SK-N-SH (cell line): ENCODE data around the gene CRK. TPM values are rescaled to one million over a fixed set of nuclear protein-coding genes. Genes with fewer than 3 reads are reported as not detected.

Experiments
- CTCF ChIA-PET: fragments of 300-600, 350-600 bp; formaldehyde crosslinking; extraction: SDS; loops from one replicate; lab custom pipeline; 2021; lab: Yijun Ruan, JAX
- POLR2A ChIA-PET: fragments of 350-600 bp; sonication (Branson Sonifier 250); formaldehyde crosslinking; extraction: SDS; loops from one replicate; lab custom pipeline; 2020; ENCODE audit warnings: antibody characterized with exemption, inconsistent platforms; lab: Yijun Ruan, JAX
- DNase-seq: peaks from one replicate; pipeline ENCODE4 v3.0.0; 2012
- H2AFZ ChIP-seq: fragments of 200-600 bp; sonication (generic); 2 replicates; pipeline ENCODE4 v1.8.1; 2016; ENCODE audit warnings: antibody characterized with exemption, mild to moderate bottlenecking, low read depth
- H3F3A ChIP-seq: fragments of 200-600 bp; sonication (generic); replicated peaks from 2 replicates; pipeline ENCODE3; 2016; ENCODE audit warnings: antibody characterized with exemption, mild to moderate bottlenecking; ENCODE audit not compliant: insufficient read depth
- H3K27ac ChIP-seq, 2 experiments: fragments of 200-500 bp in 1 of 2; fragments of 200-600 bp in 1 of 2; sonication (Bioruptor generic) in 1 of 2; sonication (generic), shearing (Covaris generic) in 1 of 2; 2 replicates each; pipeline versions ENCODE4 v1.5.1 to v1.6.1; 2014 to 2016; ENCODE audit warnings: low read depth in 2 of 2, inconsistent platforms in 1 of 2, low read length in 1 of 2, mild to moderate bottlenecking in 1 of 2, mixed read lengths in 1 of 2
- H3K27me3 ChIP-seq: fragments of 200-600 bp; sonication (generic), shearing (Covaris generic); 2 replicates; pipeline ENCODE4 v1.6.1; 2016; ENCODE audit warnings: mixed run types; ENCODE audit not compliant: insufficient read depth
- H3K36me3 ChIP-seq, 2 experiments: fragments of 200-500 bp in 1 of 2; fragments of 200-600 bp in 1 of 2; sonication (Bioruptor generic) in 1 of 2; sonication (generic) in 1 of 2; replicated peaks in 1 of 2; 2 replicates each; pipeline versions ENCODE3 to v1.5.1; 2014 to 2016; ENCODE audit warnings: low read length in 1 of 2, mild to moderate bottlenecking in 1 of 2; ENCODE audit not compliant: insufficient read depth in 2 of 2, control insufficient read depth in 1 of 2
- H3K4me1 ChIP-seq, 2 experiments: fragments of 200-500 bp in 1 of 2; fragments of 200-600 bp in 1 of 2; sonication (Bioruptor generic) in 1 of 2; sonication (generic), shearing (Covaris generic) in 1 of 2; 2 replicates each; pipeline versions ENCODE4 v1.5.1 to v1.6.1; 2014 to 2016; ENCODE audit warnings: low read depth in 1 of 2, low read length in 1 of 2, mixed run types in 1 of 2; ENCODE audit not compliant: insufficient read depth in 2 of 2, control insufficient read depth in 1 of 2
- H3K4me2 ChIP-seq: fragments of 200-600 bp; sonication (generic), shearing (Covaris generic); 2 replicates; pipeline ENCODE4 v1.6.1; 2017; ENCODE audit warnings: mixed run types
- H3K4me3 ChIP-seq, 2 experiments: fragments of 200-500 bp in 1 of 2; fragments of 200-600 bp in 1 of 2; sonication (Bioruptor generic) in 1 of 2; sonication (generic), shearing (Covaris generic) in 1 of 2; 2 replicates each; pipeline versions ENCODE4 v1.5.1 to v1.8.1; 2014 to 2016; ENCODE audit warnings: low read depth in 2 of 2, inconsistent platforms in 1 of 2, low read length in 1 of 2, mild to moderate bottlenecking in 1 of 2, mixed read lengths in 1 of 2, moderate library complexity in 1 of 2
- H3K79me2 ChIP-seq: fragments of 200-600 bp; sonication (generic); 2 replicates; pipeline ENCODE4 v1.8.1; 2017; ENCODE audit warnings: mild to moderate bottlenecking; ENCODE audit not compliant: insufficient read depth
- H3K9ac ChIP-seq: fragments of 200-600 bp; sonication (generic); 2 replicates; pipeline ENCODE4 v1.6.1; 2017; ENCODE audit warnings: mixed run types
- H3K9me2 ChIP-seq: fragments of 200-600 bp; sonication (generic); 2 replicates; pipeline ENCODE4 v1.6.1; 2017; ENCODE audit warnings: mixed run types
- H3K9me3 ChIP-seq: fragments of 200-600 bp; sonication (generic); 2 replicates; pipeline ENCODE4 v1.6.1; 2017; ENCODE audit warnings: mixed run types, mild to moderate bottlenecking, moderate library complexity
- H4K20me1 ChIP-seq: fragments of 200-600 bp; sonication (generic); 2 replicates; pipeline ENCODE4 v1.6.1; 2017; ENCODE audit warnings: mild to moderate bottlenecking, mixed run types; ENCODE audit not compliant: insufficient read depth
- CHD2 ChIP-seq: fragments of 150-350 bp; IDR thresholded peaks from 2 replicates; pipeline ENCODE4 v1.6.1; 2018; ENCODE audit warnings: low read length; ENCODE audit not compliant: partially characterized antibody
- CTCF ChIP-seq: fragments of 200-600 bp; sonication (generic); IDR thresholded peaks from 2 replicates; pipeline ENCODE4 v1.6.1; 2017; ENCODE audit warnings: antibody characterized with exemption, mild to moderate bottlenecking, moderate library complexity
- ELF1 ChIP-seq: IDR thresholded peaks from 2 replicates; pipeline ENCODE4 v1.4.0; 2012
- EP300 ChIP-seq, 2 experiments: IDR thresholded peaks; 2 replicates each; pipeline versions ENCODE4 v1.4.0 to v1.6.1; 2012; ENCODE audit warnings: borderline replicate concordance in 1 of 2, low read depth in 1 of 2, low read length in 1 of 2
- EZH2phosphoT487 ChIP-seq: fragments of 200-600 bp; sonication (generic); IDR thresholded peaks from 2 replicates; pipeline ENCODE4 v1.6.1; 2017; ENCODE audit warnings: low read depth, mixed run types, mild to moderate bottlenecking, antibody characterized with exemption, moderate library complexity, borderline replicate concordance
- FOXJ3 ChIP-seq: sonication (generic); formaldehyde crosslinking; IDR thresholded peaks from 2 replicates; pipeline ENCODE4 v1.5.1; 2020; ENCODE audit warnings: mild to moderate bottlenecking, missing genetic modification reagents
- FOXM1 ChIP-seq: IDR thresholded peaks from 2 replicates; pipeline ENCODE4 v1.4.0; 2012; ENCODE audit warnings: low read depth, mild to moderate bottlenecking
- GABPA ChIP-seq: IDR thresholded peaks from 2 replicates; pipeline ENCODE4 v1.4.0; 2012; ENCODE audit warnings: low read depth, mild to moderate bottlenecking
- GATA2 ChIP-seq: sonication (generic); formaldehyde crosslinking; IDR thresholded peaks from 2 replicates; pipeline ENCODE4 v1.5.0; 2020; ENCODE audit warnings: mild to moderate bottlenecking, missing genetic modification reagents
- IRF3 ChIP-seq: fragments of 150-350 bp; IDR thresholded peaks from 2 replicates; pipeline ENCODE4 v1.6.1; 2016; ENCODE audit warnings: mild to moderate bottlenecking, low read depth, low read length
- JUND ChIP-seq: IDR thresholded peaks from 2 replicates; pipeline ENCODE4 v1.4.0; 2012
- MAX ChIP-seq: IDR thresholded peaks from 2 replicates; pipeline ENCODE4 v1.4.0; 2012; ENCODE audit warnings: low read depth
- MXI1 ChIP-seq: IDR thresholded peaks from 2 replicates; pipeline ENCODE4 v1.6.1; 2012; ENCODE audit warnings: mild to moderate bottlenecking, low read depth, low read length, improper control_type of control experiment
- NRF1 ChIP-seq: IDR thresholded peaks from 2 replicates; pipeline ENCODE4 v1.6.1; 2012; ENCODE audit warnings: low read depth, mild to moderate bottlenecking, low read length
- PBX3 ChIP-seq: IDR thresholded peaks from 2 replicates; pipeline ENCODE4; 2012
- RAD21 ChIP-seq: IDR thresholded peaks from 2 replicates; pipeline ENCODE4 v1.6.1; 2012; ENCODE audit warnings: mild to moderate bottlenecking, low read length
- RXRA ChIP-seq: IDR thresholded peaks from 2 replicates; pipeline ENCODE4 v1.4.0; 2012; ENCODE audit warnings: low read depth, mild to moderate bottlenecking, borderline replicate concordance
- SMC3 ChIP-seq: IDR thresholded peaks from 2 replicates; pipeline ENCODE4 v1.6.1; 2012; ENCODE audit warnings: low read depth, low read length, improper control_type of control experiment
- TAF1 ChIP-seq: IDR thresholded peaks from 2 replicates; pipeline ENCODE4 v1.6.1; 2012; ENCODE audit warnings: low read depth, mild to moderate bottlenecking, low read length, moderate library complexity, borderline replicate concordance
- TEAD4 ChIP-seq: IDR thresholded peaks from 2 replicates; pipeline ENCODE4 v1.4.0; 2012; ENCODE audit warnings: mild to moderate bottlenecking, borderline replicate concordance; ENCODE audit not compliant: insufficient read depth
- USF1 ChIP-seq: IDR thresholded peaks from 2 replicates; pipeline ENCODE4 v1.4.0; 2012; ENCODE audit warnings: low read depth, borderline replicate concordance
- YY1 ChIP-seq: IDR thresholded peaks from 2 replicates; pipeline ENCODE4 v1.4.0; 2012; ENCODE audit warnings: low read depth, mild to moderate bottlenecking
- WGBS: methylation state at CpG from one replicate; pipeline ENCODE4 v1.1.6; 2017; ENCODE audit warnings: low lambda C conversion rate; 5-methylcytosine and 5-hydroxymethylcytosine counted together
- polyA plus RNA-seq, 3 experiments: library from polyadenylated mRNA; depleted of rRNA; stranded (reverse); fragments of >200 nt; gene quantifications; 2 replicates each; pipeline ENCODE4 v1.2.3, GENCODE V29; 2012

CRK gene
- polyA plus RNA-seq, 1 of the 3 experiments (the other 2 are of a cell fraction): 50.7 TPM

- peaks cover 16 to 48% of the 10 kb centered on the region in 2 experiments for H3K36me3 ChIP-seq
- ChIA-PET POLR2A (interaction anchor here (0.6 kb wide), 1 partner anchor 24 kb away, joined by 4 read pairs; no protein-coding TSS in a partner anchor), CTCF (interaction anchor here (0.6 to 1.1 kb wide), 3 partner anchors 14 to 1271 kb away, joined by 3 read pairs; no protein-coding TSS in a partner anchor)
- peaks cover 88% of the 10 kb centered on the region for H3K79me2 ChIP-seq
- H3F3A ChIP-seq: peaks cover 53% of the 10 kb centered on the region
- peaks cover 61% of the 10 kb centered on the region for H4K20me1 ChIP-seq
- 80% methylated on average over 10 of the region's 10 CpGs for WGBS
- peak overlapping the region in 1 of 2 experiments; percentile 30; a peak in 2 of 4 replicates for H3K4me3 ChIP-seq
- peak overlapping the region in 1 of 2 experiments; percentile 91; a peak in 2 of 4 replicates for H3K27ac ChIP-seq
- peak overlapping the region; percentile 19; the same call in 1 of the 2 replicates for H3K9ac ChIP-seq
- no peaks in the 10 kb centered on the region for H3K9me2 ChIP-seq
- H3K4me1 ChIP-seq: peaks cover 0 to 21% of the 10 kb centered on the region in 2 experiments; a peak in 2 of 4 replicates
- H3K27me3 ChIP-seq: no peaks in the 10 kb centered on the region
- peak overlapping the region; percentile 57 for H3K4me2 ChIP-seq
- H2AFZ ChIP-seq: no peak overlapping the region
- no peak for TF ChIP-seq CHD2
- 0 out of 2 replicates have a peak, but pooled peaks have one; percentile 2 for TF ChIP-seq YY1
- TF ChIP-seq, all 33 proteins: peak for 1
- H3K9me3 ChIP-seq: no peaks in the 10 kb centered on the region
- DNase-seq: no peak
Measured at GRCh38 chr17:1423456-1424135, 32.4 kb downstream of the CRK start.

GRCh38 chr17:1422885-1423284 lies 33.1 kb downstream of the CRK start:
- no peak overlapping the region for H2AFZ ChIP-seq
- H3K27me3 ChIP-seq: no peaks in the 10 kb centered on the region
- H3K9me2 ChIP-seq: no peaks in the 10 kb centered on the region
- peaks cover 57% of the 10 kb centered on the region for H3F3A ChIP-seq
- H3K27ac ChIP-seq: peak overlapping the region in 1 of 2 experiments; percentile 91; a peak in 2 of 4 replicates
- ChIA-PET CTCF (no interaction called here), POLR2A (no interaction called here)
- peak overlapping the region; percentile 57 for H3K4me2 ChIP-seq
- peaks cover 0 to 21% of the 10 kb centered on the region in 2 experiments; a peak in 2 of 4 replicates for H3K4me1 ChIP-seq
- WGBS: 22% methylated on average over 7 of the region's 7 CpGs
- H3K9ac ChIP-seq: peak overlapping the region; percentile 19; the same call in 1 of the 2 replicates
- H3K36me3 ChIP-seq: peaks cover 16 to 48% of the 10 kb centered on the region in 2 experiments
- H4K20me1 ChIP-seq: peaks cover 60% of the 10 kb centered on the region
- H3K79me2 ChIP-seq: peaks cover 84% of the 10 kb centered on the region
- DNase-seq: no peak
- H3K4me3 ChIP-seq: peak overlapping the region in 1 of 2 experiments; percentile 30; a peak in 1 of 4 replicates
- H3K9me3 ChIP-seq: no peaks in the 10 kb centered on the region
- no peak for TF ChIP-seq RAD21
- no peak for TF ChIP-seq IRF3
- peak; percentile 69 for TF ChIP-seq MAX
- TF ChIP-seq NRF1: no peak
- peak; percentile 33; the same call in 1 of the 2 replicates for TF ChIP-seq TEAD4
- no peak for TF ChIP-seq SMC3
- TF ChIP-seq YY1: peak; percentile 40; the same call in 1 of the 2 replicates
- TF ChIP-seq RXRA: no peak; the same call in 1 of the 2 replicates
- TF ChIP-seq USF1: no peak
- TF ChIP-seq CTCF: no peak
- TF ChIP-seq GATA2 (CRISPR knock-in tag): no peak
- TF ChIP-seq FOXM1: no peak
- no peak for TF ChIP-seq EZH2phosphoT487
- no peak for TF ChIP-seq FOXJ3 (CRISPR knock-in tag)
- peak; percentile 80 for TF ChIP-seq JUND
- no peak for TF ChIP-seq ELF1
- no peak for TF ChIP-seq MXI1
- 0 out of 2 replicates have a peak, but pooled peaks have one; percentile 13 for TF ChIP-seq TAF1
- TF ChIP-seq GABPA: no peak
- peak; percentile 41; the same call in 1 of the 2 replicates for TF ChIP-seq PBX3
- TF ChIP-seq EP300 (IDR thresholded peaks at IDR 0.05; ENCODE audit: borderline replicate concordance in 1 of 2, low read depth in 1 of 2, low read length in 1 of 2): no peak
